Measurements from ENCODE around the gene GRK3.

DNA sequence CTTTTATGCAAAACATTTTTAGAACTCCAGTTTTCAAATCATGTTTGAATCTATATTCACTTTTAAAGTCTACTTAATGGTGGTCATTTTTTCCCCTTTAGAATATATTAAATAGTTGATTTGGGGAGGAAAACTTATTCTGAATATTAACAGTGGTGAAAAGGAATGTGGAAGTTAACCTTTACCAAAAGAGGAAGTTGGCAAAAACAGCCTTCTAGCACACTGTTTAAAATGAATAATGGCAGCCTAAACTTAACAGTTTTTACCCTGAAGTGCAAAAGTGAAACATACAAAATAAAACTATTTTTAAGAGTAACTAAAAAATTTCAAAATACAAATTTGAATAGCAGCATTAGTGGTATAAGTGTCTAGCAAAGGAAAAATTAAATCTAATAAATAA lies 86.4 kb downstream of the GRK3 start:
- TF ChIP-seq, protein P1, sequence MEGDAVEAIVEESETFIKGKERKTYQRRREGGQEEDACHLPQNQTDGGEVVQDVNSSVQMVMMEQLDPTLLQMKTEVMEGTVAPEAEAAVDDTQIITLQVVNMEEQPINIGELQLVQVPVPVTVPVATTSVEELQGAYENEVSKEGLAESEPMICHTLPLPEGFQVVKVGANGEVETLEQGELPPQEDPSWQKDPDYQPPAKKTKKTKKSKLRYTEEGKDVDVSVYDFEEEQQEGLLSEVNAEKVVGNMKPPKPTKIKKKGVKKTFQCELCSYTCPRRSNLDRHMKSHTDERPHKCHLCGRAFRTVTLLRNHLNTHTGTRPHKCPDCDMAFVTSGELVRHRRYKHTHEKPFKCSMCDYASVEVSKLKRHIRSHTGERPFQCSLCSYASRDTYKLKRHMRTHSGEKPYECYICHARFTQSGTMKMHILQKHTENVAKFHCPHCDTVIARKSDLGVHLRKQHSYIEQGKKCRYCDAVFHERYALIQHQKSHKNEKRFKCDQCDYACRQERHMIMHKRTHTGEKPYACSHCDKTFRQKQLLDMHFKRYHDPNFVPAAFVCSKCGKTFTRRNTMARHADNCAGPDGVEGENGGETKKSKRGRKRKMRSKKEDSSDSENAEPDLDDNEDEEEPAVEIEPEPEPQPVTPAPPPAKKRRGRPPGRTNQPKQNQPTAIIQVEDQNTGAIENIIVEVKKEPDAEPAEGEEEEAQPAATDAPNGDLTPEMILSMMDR (IDR thresholded peaks at IDR 0.05; ENCODE audit: low read depth, low read length, poor library complexity, severe bottlenecking) = no peak
- no peak for TF ChIP-seq EZH2phosphoT487 (IDR thresholded peaks at IDR 0.05; ENCODE audit: borderline replicate concordance, low read length)

Data from DOHH2 (cell line).